GM12801 (cell line): ENCODE measurements around the gene TARS3.

Experiments
- CTCF ChIP-seq: IDR thresholded peaks from one replicate; pipeline ENCODE4 v1.5.1; 2011; ENCODE audit warnings: control low read depth; ENCODE audit not compliant: insufficient read length; ENCODE audit errors: extremely low read depth

Gene TARS3

GRCh38 chr15:101689901-101690300 is 34.4 kb downstream of the TARS3 start:
- no peak for TF ChIP-seq CTCF

GRCh38 chr15:101686718-101687117 is 37.6 kb downstream of the TARS3 start:
- no peak for TF ChIP-seq CTCF

GRCh38 chr15:101684877-101685276 is 39.4 kb downstream of the TARS3 start:
- TF ChIP-seq CTCF = no peak

- no peak for TF ChIP-seq CTCF
Observed at GRCh38 chr15:101684384-101684783, 39.9 kb downstream of the TARS3 start.

GRCh38 chr15:101679806-101680205 is 44.5 kb downstream of the TARS3 start:
- no peak for TF ChIP-seq CTCF

- no peak for TF ChIP-seq CTCF
Observed at GRCh38 chr15:101676921-101677329, 47.3 kb downstream of the TARS3 start.

GRCh38 chr15:101675796-101676582 is 48.3 kb downstream of the TARS3 start:
- TF ChIP-seq CTCF = no peak

GRCh38 chr15:101675015-101675414 is 49.3 kb downstream of the TARS3 start:
- no peak for TF ChIP-seq CTCF
